GM19043 (cell line): Measurements from ENCODE around the gene WDR91.

Experiments used
- ATAC-seq: cut with Tn5 transposase; IDR thresholded peaks from one replicate; pipeline ENCODE4 v1.9.1; 2021; ENCODE audit warnings: low read depth; ENCODE audit not compliant: unreplicated experiment

Gene WDR91

DNA sequence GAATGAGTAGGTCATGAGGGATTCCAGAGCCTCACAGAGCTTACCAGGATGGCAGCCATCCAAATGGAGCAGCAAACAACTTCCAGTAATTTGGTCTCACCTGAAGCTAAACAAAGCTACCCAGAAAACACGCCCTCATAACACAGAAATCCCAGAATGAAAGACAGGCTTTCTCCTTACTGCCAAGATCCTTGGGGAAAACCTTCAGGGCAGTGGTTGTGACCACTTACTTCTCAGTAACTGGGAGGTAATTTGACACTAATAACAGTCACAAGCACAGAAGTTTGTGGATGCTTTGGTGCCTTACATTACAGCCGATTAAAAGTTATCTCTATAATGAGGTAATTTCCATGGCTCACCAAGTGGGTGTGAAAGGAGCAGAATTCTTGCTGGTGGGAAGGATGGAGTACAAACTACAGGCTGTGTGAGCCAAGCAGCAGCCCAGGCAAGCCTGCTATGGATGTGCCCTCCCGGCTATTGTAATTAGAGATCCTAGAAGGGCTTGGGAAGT is 10.4 kb downstream of the WDR91 start:
- ATAC-seq: no peak

DNA sequence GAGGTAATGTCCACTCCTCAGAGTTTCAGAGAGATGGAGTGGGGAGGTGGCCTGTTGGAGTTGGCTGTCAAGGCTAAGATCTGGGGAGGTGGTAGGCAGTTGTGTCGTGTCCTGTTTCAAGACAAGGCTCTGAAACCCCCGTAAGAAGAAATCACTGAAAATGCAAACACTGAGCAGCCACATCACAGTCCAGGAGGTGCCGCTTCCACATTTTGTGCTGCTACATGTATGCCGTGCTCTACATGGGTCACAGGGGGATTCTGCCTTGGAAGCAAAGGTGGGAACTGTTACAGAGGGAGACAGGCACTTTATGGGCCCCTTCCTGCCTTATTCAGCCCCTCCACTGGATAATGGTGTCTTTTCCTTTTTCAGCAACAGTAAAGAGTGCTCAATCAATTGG is 11.9 kb downstream of the WDR91 start:
- no peak for ATAC-seq

DNA sequence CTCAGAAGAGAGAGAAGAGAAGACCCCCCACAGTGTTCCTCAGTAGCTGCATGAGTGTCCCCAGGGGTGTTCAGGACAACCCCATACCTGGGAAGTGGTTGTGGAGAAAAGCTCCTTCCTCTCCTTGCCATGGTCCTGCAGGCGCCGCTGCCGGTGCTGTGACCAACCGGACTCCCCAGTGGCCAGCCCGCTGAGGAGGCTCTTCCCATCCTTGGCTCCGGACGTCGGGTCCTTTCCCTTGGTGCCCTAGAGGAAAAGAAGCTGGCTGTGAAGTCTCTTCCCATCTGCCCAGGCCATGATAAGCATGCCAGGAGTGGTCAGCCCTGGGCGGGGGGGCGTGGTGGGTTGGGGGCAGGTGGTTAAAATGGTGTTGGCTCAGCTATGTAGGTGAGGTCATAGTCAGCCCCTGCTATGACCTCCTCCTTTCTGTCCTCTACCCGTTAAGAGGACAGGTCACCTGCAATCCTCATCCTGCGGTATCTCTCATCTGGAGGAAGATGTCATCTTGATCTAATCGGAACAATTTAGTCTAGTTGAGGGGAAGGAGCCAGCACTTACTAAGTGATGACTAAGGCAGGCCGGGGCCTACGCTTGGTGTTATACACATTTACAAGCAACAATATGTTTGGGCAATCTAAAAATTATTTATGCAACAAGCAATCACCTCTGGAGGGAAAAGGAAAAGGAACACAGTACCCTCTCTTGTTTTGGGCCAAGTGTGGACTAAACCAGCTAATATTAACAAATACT is 13.2 kb downstream of the WDR91 start:
- ATAC-seq: no peak

DNA sequence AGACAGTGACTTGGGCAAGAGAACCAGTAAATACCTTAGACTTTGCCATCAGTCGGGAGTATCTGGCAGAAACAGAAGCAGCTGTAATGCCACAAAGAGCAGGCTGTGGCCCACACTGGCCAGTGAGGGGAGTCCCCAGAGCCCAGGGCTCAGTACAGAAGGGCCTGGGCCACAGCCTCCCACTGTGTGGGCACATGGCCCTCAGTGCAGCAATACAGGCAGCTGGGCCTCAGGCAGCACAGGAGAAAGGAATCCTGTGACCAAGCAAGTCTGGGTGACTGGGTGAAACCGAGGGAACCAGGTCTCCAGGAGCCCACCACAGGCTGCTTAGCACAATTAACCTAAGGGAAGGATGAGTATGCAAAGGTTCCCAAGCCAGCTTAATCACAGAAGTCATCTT is 14.0 kb downstream of the WDR91 start:
- ATAC-seq: no peak

DNA sequence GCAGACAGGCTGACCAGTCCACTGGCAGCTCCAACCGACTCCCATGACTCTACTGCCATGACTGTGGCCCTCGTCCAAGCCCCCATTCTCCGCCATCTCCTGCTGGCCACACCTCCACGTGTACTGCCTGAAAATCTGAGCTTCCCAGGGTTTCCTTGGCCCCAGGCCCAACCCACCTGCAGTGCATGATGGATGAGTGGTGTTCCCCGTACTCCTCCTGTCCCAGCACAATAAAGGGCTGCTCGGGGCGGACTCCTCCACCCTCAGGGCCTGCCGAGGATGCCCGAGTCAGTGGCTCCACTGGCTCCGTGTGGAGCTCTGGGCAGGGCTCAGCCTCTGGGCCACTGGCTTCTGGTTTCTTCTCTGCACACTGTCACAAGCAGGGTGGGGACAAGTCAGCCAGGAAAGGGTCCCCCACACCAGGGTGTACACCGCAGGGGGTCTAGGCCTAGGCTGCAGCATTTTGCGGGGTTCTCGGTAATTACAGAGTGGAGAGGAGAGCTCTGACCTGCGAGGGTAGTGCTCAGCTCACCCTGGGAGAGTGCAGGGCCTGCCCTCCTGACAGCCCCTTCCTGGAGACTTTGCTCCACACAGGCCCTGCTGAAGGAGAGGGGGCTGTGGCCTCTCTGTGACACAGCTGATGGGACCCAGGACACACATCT is 15.2 kb downstream of the WDR91 start:
- ATAC-seq: no peak

DNA sequence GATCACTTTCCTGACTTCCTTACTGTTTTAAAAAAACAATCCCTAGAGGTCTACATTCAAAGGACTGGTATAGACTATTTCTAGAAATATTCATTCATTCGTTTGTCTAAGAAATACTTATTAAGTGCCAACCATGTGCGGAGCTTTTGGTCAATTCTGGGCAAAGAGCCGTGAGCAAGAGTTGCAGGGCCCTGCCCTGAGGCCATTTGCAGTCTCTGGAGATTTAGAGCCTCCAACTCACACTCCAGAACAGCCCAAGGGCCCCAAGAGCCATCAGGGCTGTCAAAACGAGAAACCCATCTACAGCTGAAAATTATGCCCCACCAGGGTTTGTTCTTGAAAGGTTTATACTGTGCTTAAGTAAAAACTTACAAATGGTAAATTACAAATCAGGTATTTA is 16.2 kb downstream of the WDR91 start:
- no peak for ATAC-seq

DNA sequence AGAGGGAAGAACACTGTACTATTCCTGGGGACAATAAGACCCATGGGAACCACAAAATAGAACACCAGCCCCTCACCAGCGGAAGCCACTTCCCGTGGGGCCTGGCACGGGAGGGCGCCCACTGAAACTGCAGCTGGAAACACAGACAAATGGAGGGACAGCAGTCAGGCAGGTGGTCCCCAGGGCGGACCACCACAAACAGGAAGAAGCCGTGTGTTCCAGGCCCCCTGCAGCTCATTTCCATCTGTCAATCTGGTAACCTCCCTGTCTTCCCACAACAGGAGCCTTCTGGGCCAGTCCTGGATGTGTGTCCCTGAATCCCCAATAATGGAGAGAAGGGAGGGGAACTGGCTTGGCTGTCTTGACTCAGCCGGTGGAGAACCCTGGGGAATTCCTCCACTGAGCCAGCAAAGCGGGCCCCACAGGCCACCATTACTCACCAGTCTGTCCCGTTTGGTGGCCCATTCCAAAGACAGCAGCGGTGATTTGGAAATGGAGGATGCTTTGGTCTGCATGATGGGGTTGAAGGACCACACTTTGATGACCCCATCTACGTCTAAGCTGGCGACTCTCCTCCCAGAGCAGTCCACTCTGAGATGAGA is 16.7 kb downstream of the WDR91 start:
- no peak for ATAC-seq

DNA sequence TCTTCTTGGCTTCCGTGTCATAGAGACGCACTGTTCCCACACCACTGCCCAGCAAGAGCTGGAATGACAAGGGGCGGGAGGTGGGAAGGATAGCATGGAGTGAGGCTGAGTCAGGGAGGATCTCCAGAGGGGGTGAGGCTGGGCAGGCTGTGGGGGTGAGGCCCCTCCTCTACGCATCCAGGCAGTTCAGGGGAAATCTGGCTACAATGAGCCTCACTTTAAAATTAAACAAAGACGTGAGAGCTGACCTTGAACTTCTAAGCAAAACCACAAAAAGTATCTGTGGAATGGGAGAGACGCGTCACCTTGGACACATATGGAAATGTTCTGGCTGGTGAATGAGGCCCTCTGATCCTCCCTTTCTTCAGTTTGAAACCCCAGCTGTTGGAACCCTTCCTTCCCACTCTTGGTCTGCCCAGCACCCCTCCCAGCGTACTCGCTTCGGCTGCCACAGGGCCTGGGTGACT is 17.7 kb downstream of the WDR91 start:
- ATAC-seq: no peak

DNA sequence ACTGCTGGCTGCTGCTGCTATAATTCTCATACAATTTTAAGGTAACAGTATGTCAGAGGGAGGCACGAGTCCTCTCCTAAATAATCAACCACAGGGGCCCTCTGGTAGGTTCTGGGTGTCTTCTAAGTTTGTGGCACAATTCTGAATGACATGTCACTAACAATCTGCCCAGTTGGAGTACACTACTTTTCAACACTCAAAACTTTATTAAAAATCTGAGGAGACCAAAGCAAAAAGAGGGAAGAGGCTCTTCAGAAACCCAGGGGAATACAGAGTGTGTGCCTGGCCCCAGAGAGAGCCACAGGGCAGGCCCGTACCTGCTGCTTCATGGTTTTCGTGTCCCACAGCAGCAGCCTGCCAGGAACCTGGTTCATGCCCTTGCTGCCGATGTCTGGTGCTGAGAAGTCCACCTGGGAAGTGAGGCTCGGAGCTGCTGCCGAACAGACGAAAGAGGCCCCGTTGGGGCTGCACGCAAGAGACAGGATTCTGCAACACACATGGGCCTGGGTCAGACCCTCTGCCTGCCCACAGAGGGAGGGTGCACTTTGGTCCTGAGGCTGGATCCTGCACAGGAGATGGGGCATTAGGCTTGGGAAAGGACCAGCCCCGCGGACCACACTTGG is 18.3 kb downstream of the WDR91 start:
- no peak for ATAC-seq

DNA sequence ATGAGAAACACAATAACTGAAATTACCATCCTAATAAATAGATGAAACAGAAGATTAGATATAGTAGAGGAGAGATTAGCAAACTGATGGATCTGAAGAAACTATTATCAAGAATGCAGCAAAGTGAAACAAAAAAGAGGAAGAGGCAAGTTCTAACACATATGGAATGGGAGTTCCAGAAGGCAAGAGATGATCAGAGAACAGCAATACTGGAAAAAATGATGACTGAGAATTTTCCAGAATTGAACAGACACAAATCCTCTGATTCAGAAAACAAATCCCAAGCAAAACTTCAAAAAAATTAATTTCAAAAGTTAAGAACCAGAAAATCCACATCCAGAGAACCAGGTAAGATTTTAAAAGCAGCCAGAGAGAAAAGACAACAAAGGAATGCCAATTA is 20.6 kb downstream of the WDR91 start:
- no peak for ATAC-seq

DNA sequence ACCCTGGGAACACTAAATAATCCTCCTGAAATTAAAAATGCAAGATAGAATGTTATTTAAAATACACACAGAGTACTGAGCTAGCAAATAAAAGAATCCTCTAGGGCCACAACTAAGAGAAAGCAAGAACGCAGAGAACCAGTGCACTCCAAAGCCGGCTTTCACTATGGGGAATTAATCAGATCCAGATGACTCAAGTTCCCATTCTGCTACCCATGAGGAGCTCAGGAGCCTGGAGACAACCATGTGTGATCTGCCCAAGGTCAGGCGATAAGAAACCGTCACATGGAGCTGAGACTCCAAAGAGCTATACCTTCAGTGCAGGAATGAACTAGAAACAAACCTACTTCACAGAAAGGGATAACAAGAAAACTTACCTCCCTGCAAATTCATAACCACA is 21.4 kb downstream of the WDR91 start:
- no peak for ATAC-seq

DNA sequence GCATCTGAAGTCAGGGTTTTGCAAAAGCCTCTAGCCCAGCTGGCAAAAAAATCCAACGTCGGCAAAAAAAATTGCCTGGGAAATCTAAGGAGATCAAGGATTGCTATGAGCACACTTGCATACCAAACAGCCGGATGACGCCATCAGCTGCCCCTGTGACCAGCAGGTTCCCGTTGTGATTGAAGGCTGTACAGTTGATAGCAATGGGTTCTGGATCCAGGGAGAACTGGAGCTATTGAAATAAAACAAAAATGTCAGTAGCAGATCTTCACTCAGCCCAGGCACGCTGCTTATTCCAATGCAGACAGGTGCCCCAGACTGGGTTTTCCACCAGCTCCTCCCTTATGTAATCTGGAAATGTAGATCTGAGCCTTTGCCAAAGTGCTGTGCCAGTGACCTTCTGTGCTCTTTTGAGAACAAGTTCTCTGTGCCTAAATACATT is 22.1 kb downstream of the WDR91 start:
- no peak for ATAC-seq

DNA sequence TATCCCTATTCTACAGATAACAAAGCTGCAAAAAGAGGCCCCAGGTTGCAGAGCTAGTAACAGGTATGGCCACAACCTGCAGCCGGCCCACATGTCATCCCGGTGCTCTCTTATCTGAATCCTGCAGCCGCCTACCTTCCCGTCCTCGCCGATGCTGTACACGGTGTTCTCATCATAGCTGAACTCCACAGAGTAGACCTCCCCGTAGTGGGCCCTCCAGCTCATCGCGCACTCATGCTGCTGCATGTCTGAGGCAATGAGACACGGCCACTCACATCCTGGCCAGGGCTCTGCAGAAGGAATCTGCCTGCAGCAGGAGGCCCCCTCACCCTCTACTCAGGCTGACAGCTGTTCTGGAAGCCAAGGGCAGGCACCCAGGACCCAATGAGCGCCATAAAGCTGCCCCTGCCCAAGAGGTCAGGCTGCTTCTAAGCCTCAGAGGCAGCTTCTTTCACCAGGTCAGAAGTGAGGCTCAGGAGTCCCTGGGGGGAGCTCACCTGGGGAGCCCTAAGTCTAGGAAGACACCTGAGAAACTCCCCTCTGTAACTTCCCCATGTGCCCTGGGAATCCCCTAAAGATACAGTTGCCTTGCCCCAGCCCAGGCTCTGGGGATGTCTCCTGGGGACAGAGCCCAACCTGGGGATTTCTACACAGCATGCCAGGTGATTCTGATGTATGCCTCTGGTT is 22.9 kb downstream of the WDR91 start:
- no peak for ATAC-seq

DNA sequence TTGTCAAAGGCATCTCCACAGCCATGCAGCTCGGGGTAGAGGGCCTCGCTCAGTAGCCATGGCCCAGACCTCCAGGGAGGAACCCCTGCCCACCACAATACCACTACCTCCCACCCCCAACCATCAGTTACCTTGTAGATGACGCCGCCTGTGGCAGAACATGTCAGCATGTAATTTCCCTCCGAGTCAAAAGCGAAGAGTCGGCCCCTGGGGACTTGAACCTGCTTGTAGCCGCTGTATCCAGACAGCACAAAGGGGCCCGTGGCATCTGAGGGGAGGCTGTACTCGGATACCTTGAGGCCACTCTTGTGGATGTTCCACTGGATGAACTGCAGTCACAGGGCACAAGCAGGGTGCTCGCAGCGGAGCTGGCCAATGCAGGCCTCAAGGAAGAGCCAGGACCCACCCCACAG is 24.5 kb downstream of the WDR91 start:
- peak; percentile 36 for ATAC-seq

DNA sequence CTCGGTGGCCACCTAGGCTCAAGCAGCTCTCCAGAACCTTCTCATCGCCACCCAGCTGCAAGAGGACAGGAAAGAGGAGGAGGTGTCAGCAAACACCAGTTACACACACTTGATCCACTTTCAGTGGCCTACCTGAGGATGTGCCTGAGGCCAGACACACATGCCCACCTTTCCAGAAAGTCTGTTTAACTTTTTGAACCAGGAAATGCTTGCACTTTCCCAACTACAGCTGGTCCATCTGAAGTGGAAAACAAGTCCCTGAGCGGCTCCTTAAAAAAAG is 25.1 kb downstream of the WDR91 start:
- ATAC-seq: peak; percentile 3

DNA sequence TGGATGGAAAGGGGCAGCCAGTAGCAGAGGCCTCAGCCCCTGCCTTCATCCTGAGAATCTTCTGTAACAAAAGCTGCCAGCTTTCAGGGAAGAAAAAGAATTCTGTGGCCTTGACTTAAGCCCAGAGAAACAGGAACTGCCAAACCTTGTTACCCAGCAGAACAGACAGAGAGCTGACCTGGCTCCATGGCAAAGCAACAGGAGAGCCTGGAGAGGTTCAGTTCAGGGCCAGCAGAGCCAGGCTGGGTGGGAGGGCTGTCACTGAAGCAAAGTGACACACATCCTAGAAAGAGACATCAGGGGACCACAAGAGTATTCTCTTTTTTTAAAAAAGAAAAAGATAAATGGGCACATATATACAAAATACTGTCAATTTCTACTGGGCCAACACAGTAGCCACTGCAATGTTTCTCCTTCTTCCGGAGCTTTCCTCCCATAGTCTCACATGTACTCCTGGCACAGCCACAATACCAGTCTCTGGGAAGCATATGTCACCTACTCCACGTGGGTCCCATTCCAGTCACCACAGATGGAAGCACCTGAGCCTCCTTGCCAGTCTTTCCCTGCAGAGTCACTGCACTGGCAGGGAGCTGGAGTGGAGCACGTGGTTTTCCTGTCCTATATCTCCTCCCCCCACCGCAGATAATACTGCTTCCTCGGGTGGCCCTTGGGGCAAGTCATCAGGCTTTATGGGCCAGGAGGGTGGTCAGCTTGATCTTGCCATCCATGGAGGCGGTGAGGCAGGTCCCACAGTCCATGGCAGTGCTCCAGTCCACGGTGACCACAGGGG is 25.7 kb downstream of the WDR91 start:
- ATAC-seq: no peak

DNA sequence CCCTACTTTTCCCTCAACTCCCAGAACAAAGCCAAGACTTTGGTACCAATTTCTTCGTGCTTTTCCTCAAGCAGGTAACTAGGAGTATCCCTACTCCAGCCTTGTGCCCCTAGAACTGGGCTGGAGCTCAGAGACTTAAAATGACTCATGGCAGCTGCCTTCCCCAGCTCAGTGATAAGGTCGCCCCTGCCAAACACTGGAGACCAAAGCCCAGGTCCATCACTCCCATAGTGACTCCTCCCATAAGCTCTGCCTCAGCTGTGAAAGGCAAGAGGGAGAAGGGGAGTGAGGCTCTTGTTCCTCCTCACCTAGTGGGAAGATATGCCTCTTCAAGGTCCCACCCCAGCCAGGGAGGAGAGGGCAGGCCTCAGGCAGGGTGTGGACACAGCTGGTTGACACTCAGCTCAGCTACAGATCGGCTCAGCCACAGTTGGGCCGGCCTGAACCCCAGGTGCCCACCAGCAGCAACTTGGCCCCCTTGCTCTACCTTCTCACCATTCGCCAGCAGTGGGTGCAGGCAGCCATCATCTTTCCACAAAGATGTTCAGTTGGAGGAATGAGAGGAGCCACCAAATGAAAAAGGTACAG is 27.0 kb downstream of the WDR91 start:
- no peak for ATAC-seq

DNA sequence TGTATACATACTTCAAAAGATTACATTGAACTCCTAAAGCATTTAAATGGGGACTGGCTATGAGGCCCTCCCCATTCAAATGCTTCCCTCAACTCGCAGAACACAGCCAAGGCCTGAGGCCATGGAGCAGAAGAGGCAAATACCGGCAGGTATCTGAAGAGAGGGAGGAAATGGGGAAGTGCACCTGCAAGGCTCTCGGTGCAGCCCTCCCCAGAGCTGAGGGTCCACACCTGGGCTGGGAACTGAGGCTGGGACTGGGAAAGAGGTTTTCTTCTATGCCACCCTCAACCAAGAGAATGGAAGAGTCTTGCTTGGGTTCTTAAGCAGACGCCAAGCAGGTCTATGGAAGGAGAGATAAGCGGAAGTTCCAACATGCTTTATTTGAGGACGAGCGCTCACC is 27.8 kb downstream of the WDR91 start:
- ATAC-seq: no peak

DNA sequence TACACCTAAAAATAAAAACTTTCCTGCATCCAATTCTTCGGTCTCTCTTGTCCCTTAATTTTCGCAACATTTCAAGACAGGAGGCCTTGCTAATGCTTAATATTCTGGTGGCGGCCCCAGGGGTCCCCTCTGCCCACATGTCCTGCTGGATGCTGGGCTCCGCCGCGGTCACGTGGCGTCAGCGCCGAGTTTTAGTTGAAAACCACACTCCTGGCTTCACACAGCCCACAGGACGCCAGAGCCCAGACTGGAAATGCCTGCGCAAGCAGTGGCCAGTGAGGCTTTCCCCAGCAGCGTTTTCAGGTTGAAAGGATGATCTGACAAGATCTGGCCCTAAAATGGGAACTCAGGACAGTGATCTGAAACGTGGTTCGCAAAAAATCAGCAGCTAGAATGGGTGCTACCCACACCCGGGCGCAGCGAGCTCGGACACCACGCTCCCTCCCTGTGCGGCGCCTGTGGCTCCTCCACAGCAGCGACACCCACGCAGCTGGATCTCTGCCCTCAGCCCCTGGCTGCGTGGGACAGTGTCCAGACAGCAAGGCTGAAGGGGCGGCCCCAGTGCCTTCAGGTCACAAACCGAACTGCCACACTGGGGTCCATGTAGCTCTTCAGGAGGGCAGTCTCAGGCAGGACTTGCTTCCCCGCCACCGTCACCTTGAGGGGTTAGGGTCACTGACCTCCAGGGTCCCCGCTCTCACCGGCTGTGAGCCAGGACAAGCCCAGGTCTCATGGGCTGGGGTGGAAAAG is 29.2 kb downstream of the WDR91 start:
- ATAC-seq: no peak
